Ascending aorta (tissue), 2 donors: ENCODE results near the gene PRKAG2. TPM values are rescaled to one million over a fixed set of nuclear protein-coding genes. Genes with fewer than 3 reads are reported as not detected.
"Not testable (repeated sequence)": the region's sequence is repeated elsewhere in the genome, so short reads cannot be mapped to it uniquely, and the experiment has no call there.

Source experiments
- DNase-seq, 2 donors: peaks; one replicate each; pipeline ENCODE4 v3.0.0-alpha.2; 2019; ENCODE audit warnings: low spot score in 2 of 2
- H3K27ac ChIP-seq, 2 donors: fragments of 200-600 bp; sonication (generic); one replicate each; pipeline ENCODE4 v1.5.1; 2016 to 2017; ENCODE audit warnings: mild to moderate bottlenecking in 1 of 2
- H3K27me3 ChIP-seq: fragments of 200-600 bp; sonication (generic); one replicate; pipeline ENCODE4 v1.5.1; 2017
- H3K36me3 ChIP-seq, 2 donors: fragments of 200-600 bp; sonication (generic); one replicate each; pipeline ENCODE4 v1.5.1; 2016
- H3K4me1 ChIP-seq, 2 donors: fragments of 200-600 bp; sonication (generic); one replicate each; pipeline ENCODE4 v1.5.1; 2016 to 2017; ENCODE audit warnings: mild to moderate bottlenecking in 1 of 2
- H3K4me3 ChIP-seq, 2 donors: fragments of 200-600 bp; sonication (generic); one replicate each; pipeline ENCODE4 v1.5.1; 2016 to 2017; ENCODE audit warnings: mild to moderate bottlenecking in 1 of 2
- H3K9me3 ChIP-seq, 2 donors: fragments of 200-600 bp; sonication (generic); one replicate each; pipeline ENCODE4 v1.5.1; 2016
- intact Hi-C: fragments of 100-400 bp; cut with DNase I; formaldehyde crosslinking; loops from one replicate; pipeline ENCODE4 v1.15.1; 2023
- total RNA-seq: library from RNA; depleted of rRNA; stranded (reverse); fragments of >200 nt; gene quantifications from one replicate; pipeline ENCODE4 v1.1.0, GENCODE V29; 2016
- TF ChIP-seq, protein P1 (sequence below), 3 experiments: fragments of 200-600 bp in 2 of 3; fragments of 450-650 bp in 1 of 3; sonication (generic) in 2 of 3; IDR thresholded peaks; one replicate each; pipeline ENCODE4 v1.5.1; 2016 to 2019; ENCODE audit warnings: antibody characterized with exemption in 3 of 3, mild to moderate bottlenecking in 1 of 3, moderate library complexity in 1 of 3

Gene PRKAG2
- total RNA-seq, 1 donor from 2014 or later: 26.7 TPM

DNA sequence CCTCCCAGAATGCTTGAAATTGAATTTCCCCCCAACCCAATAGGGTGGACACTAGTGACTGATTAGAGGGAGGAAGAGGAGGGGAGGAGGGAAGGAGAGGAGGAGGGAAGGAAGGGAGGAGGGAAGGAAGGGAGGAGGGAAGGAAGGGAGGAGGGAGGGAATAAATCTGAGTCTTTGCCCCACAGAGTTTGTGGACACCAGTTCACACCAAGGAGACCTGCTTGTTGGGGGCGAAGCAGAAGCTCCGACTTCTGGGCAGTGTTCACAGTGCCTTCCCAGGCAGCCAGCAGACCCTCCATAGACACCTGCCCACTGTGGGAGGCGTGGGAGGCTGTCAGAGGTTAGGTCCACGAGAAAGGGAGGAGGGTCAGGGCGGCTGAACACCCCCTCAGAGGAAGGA lies 44.8 kb downstream of the PRKAG2 start:
- DNase-seq: no peak
- H3K9me3 ChIP-seq: no peaks in the 10 kb centered on the region
- intact Hi-C loops: no loop called here
- no peaks in the 10 kb centered on the region for H3K36me3 ChIP-seq
- no peak overlapping the region for H3K27ac ChIP-seq
- no peaks in the 10 kb centered on the region for H3K4me1 ChIP-seq
- no peak overlapping the region for H3K4me3 ChIP-seq
- no peaks in the 10 kb centered on the region for H3K27me3 ChIP-seq
- TF ChIP-seq, protein P1, sequence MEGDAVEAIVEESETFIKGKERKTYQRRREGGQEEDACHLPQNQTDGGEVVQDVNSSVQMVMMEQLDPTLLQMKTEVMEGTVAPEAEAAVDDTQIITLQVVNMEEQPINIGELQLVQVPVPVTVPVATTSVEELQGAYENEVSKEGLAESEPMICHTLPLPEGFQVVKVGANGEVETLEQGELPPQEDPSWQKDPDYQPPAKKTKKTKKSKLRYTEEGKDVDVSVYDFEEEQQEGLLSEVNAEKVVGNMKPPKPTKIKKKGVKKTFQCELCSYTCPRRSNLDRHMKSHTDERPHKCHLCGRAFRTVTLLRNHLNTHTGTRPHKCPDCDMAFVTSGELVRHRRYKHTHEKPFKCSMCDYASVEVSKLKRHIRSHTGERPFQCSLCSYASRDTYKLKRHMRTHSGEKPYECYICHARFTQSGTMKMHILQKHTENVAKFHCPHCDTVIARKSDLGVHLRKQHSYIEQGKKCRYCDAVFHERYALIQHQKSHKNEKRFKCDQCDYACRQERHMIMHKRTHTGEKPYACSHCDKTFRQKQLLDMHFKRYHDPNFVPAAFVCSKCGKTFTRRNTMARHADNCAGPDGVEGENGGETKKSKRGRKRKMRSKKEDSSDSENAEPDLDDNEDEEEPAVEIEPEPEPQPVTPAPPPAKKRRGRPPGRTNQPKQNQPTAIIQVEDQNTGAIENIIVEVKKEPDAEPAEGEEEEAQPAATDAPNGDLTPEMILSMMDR (IDR thresholded peaks at IDR 0.05): no peak

DNA sequence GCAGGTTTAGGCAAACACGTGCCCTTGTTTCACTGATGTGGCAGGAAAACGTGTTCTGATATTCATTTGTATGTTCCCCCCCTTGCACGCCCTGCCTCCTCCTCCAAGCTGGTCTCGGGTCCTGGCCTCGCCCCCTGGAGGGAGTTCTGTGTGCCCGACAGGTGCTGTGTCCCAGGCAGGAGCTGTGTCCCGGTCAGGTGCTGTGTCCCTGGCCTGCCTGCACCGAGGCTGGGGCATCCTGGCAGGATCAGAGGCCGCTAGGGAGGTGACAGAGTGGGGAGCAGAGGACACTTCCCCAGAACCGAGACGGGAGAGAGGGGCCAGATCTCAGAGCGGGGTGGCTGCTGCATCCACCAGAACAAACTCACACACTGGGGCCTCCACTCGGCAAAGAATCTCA lies 45.3 kb downstream of the PRKAG2 start:
- intact Hi-C loops: no loop called here

DNA sequence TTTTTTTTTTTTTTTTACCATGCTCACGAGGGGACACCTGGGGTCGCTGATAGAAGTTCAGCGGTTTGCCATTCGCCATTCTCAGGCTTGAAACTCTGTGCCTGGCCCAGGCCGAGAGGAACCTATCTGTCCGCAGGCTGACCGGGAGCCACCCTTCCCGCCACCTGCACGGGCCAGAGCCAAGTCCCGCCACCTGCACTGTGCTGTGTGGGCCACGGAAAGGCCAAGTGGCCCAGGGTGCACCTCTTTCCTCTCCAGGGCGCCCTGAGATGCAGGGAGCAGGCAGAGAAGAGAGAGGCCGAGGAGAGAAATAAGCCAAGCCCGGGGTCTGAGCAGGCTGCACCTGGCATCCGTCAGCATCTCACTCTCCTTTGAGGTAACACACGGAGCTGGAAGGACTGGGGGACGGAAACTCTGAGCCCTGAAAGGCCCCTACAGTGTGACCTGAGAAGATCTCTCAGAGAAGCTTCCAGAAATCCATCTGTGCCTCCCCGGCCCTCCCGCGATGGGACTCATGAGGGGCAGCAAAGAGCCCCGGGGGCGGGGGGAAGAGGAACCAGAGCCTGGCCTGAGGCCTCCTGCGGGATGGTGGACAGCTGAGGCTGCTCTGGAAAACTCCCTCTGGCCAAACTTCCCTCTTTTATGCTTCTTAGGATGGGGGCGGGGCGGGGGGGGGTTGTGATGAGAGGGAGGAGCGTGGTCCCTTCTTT lies 46.6 kb downstream of the PRKAG2 start:
- no peaks in the 10 kb centered on the region for H3K9me3 ChIP-seq
- H3K27me3 ChIP-seq: no peaks in the 10 kb centered on the region
- no peak for DNase-seq
- no peak overlapping the region for H3K4me3 ChIP-seq
- TF ChIP-seq, protein P1 (IDR thresholded peaks at IDR 0.05): no peak
- no peak overlapping the region for H3K27ac ChIP-seq
- H3K36me3 ChIP-seq: no peaks in the 10 kb centered on the region
- peaks cover 0 to 5% of the 10 kb centered on the region in 2 donors for H3K4me1 ChIP-seq
- intact Hi-C loops: no loop called here

More for the DNA sequence above, 45.3 kb downstream of the PRKAG2 start:
- Histone ChIP-seq H3K4me3 (no peak overlapping the region), H3K36me3 (no peaks in the 10 kb centered on the region), H3K9me3 (no peaks in the 10 kb centered on the region), H3K27ac (no peak overlapping the region), H3K4me1 (no peaks in the 10 kb centered on the region), H3K27me3 (no peaks in the 10 kb centered on the region)
- TF ChIP-seq, protein P1 (IDR thresholded peaks at IDR 0.05): no peak
- DNase-seq: no peak

- intact Hi-C loops: no loop called here
Measured at GRCh38 chr7:151829707-151830106, 47.2 kb downstream of the PRKAG2 start.

GRCh38 chr7:151827620-151828019 lies 49.3 kb downstream of the PRKAG2 start:
- Histone ChIP-seq H3K27ac (no peak overlapping the region), H3K36me3 (no peaks in the 10 kb centered on the region), H3K27me3 (no peaks in the 10 kb centered on the region), H3K9me3 (no peaks in the 10 kb centered on the region), H3K4me1 (peaks cover 0 to 5% of the 10 kb centered on the region in 2 donors), H3K4me3 (no peak overlapping the region)
- TF ChIP-seq, protein P1 (IDR thresholded peaks at IDR 0.05): no peak
- intact Hi-C loops: no loop called here
- DNase-seq: no peak

More at GRCh38 chr7:151829707-151830106, 47.2 kb downstream of the PRKAG2 start:
- no peaks in the 10 kb centered on the region for H3K36me3 ChIP-seq
- H3K27me3 ChIP-seq: no peaks in the 10 kb centered on the region
- no peaks in the 10 kb centered on the region for H3K9me3 ChIP-seq
- TF ChIP-seq, protein P1 (IDR thresholded peaks at IDR 0.05): no peak
- peaks cover 0 to 5% of the 10 kb centered on the region in 2 donors for H3K4me1 ChIP-seq
- H3K4me3 ChIP-seq: no peak overlapping the region
- no peak overlapping the region for H3K27ac ChIP-seq
- no peak for DNase-seq

DNA sequence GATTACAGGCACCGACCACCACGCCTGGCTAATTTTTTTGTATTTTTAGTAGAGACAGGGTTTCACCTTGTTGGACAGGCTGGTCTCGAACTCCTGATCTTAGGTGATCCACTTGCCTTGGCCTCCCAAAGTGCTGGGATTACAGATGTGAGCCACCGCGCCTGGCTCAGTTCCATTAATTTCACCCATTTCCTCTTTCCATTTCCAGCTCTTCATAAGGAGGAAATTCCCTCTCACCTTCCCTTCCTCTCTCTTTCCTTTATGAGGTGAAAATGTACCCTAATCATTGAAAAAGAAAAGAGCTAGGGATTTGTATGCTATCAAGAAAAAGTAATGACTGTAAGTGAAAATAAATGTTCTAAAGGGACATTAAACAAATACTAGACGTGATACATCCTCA lies 50.6 kb downstream of the PRKAG2 start:
- H3K27me3 ChIP-seq, H3K36me3 ChIP-seq, H3K9me3 ChIP-seq, DNase-seq, H3K4me3 ChIP-seq, H3K4me1 ChIP-seq, H3K27ac ChIP-seq, intact Hi-C loops: not testable (repeated sequence)
